GM12864 (cell line): ENCODE measurements around the gene SDK2.

Source experiments
- DNase-seq: peaks from one replicate; pipeline ENCODE4 v3.0.0-alpha.2; 2011; ENCODE audit warnings: low read depth
- H3K4me3 ChIP-seq: 2 replicates; pipeline ENCODE4 v1.5.1; 2011; ENCODE audit warnings: mild to moderate bottlenecking, low read depth, low read length, control low read depth
- TF ChIP-seq, protein P1 (sequence below): IDR thresholded peaks from 2 replicates; pipeline ENCODE4 v1.5.1; 2011; ENCODE audit warnings: low read depth, mild to moderate bottlenecking, moderate library complexity, low read length, control low read depth, inconsistent platforms; ENCODE audit errors: missing control alignments

Gene SDK2

GRCh38 chr17:73365906-73366623, 278.2 kb downstream of the SDK2 start:
- no peak for DNase-seq
- H3K4me3 ChIP-seq = no peak overlapping the region
- TF ChIP-seq, protein P1, sequence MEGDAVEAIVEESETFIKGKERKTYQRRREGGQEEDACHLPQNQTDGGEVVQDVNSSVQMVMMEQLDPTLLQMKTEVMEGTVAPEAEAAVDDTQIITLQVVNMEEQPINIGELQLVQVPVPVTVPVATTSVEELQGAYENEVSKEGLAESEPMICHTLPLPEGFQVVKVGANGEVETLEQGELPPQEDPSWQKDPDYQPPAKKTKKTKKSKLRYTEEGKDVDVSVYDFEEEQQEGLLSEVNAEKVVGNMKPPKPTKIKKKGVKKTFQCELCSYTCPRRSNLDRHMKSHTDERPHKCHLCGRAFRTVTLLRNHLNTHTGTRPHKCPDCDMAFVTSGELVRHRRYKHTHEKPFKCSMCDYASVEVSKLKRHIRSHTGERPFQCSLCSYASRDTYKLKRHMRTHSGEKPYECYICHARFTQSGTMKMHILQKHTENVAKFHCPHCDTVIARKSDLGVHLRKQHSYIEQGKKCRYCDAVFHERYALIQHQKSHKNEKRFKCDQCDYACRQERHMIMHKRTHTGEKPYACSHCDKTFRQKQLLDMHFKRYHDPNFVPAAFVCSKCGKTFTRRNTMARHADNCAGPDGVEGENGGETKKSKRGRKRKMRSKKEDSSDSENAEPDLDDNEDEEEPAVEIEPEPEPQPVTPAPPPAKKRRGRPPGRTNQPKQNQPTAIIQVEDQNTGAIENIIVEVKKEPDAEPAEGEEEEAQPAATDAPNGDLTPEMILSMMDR = no peak

DNA sequence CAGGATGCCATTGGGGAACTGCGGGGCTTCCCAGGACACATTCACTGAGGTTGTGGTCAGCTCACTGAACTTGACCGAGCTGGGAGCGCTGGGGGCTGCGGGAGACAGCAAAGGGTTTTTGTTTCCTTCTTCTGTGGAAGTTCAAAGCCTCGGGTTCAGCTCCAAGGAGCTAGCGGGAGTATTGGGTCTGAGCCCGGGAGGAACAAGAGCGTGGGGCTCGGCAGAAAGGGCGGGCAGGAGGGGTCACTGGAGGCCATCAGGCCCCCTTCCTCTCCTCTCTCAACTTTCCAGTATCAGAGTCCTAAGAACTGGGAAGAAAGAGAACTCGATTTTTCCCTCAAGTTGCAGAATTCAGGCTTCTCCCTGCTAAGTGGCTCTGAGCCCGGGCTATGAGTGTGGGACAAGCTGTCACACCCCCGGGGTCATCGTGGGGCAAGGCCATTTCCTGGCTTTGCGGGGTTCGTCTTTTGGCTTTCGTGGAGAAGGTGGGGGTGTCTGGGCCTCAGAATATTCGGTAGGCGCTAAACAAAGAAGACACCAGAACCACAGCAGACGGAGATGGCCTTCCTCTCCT, 278.9 kb downstream of the SDK2 start:
- H3K4me3 ChIP-seq = no peak overlapping the region
- TF ChIP-seq, protein P1 = no peak
- no peak for DNase-seq

DNA sequence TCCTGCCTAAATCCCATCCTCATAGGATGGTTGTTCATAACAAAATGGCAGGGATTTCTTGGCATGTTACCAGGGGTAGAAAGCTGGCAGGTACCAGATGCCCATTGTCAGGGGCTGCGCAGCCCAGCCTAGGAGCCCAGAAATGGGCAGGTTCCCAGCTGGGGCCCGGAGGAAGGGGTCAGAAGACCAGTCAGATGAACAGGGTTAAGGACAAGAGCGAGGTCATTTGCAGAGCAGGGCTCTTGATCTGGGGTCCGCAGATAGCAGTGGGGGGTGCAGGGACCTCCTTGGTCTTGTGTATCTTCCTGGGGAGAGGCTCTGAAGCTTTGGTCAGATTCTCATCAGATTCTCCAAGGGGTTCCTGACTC, 280.1 kb downstream of the SDK2 start:
- TF ChIP-seq, protein P1 = no peak
- no peak overlapping the region for H3K4me3 ChIP-seq
- no peak for DNase-seq

- no peak for DNase-seq
- TF ChIP-seq, protein P1 = no peak
- no peak overlapping the region for H3K4me3 ChIP-seq
Observed at GRCh38 chr17:73363442-73364154, 280.6 kb downstream of the SDK2 start.

GRCh38 chr17:73362697-73363096, 281.5 kb downstream of the SDK2 start:
- TF ChIP-seq, protein P1 = no peak

DNA sequence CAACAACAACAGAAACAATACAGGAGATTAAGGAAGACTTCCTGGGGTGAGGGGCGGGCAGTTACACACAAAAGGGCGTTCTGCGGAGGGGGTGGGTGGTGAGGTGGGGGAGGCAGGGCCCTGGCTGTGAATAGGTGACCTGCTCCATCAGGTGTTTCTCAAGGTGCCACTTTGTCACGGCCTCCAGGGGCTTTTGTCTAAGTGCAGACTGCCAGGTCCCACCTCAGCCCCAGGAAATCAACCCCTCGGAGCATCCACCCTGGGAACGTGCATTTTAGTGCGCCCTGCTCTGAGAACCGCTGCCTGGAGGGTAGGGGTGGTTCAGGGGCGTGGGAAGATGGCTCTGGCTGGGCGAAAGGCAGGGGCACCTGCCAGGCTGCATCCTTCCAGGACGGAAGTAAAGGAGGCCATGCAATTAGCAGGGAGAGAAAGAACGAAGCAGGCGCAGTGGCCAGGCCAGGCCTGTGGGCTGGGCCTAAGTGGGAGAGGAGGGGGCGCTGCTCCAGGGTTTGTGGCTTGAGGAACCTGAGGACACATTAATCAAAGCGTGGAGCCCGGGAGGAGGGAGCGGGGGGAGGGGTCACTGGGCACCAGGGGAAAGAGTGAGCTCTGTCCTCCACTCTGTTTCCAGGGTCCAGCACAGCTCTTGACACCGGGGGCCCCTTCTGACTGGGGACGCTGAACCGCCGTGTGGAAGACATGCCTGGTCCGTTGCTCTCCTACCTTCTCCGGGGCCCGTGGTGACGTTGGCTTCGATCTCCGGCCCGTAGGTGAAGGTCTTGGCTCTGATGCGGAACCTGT, 283.1 kb downstream of the SDK2 start:
- no peak for DNase-seq
- H3K4me3 ChIP-seq = no peak overlapping the region
- TF ChIP-seq, protein P1 = no peak

More at GRCh38 chr17:73362697-73363096, 281.5 kb downstream of the SDK2 start:
- H3K4me3 ChIP-seq = no peak overlapping the region
- DNase-seq = no peak
